ENCODE data around the gene IQSEC3. TPM values are rescaled to one million over a fixed set of nuclear protein-coding genes. Genes with fewer than 3 reads are reported as not detected.

Gene IQSEC3
- total RNA-seq, 1 experiment from 2014 or later, result not detected

GRCh38 chr12:166425-167075 is 100.0 kb downstream of the IQSEC3 start:
- in situ Hi-C loops (cut with HindIII; ENCODE audit: low pct_unique_long_range_greater_than_20kb, low sequenced_read_pairs), result no loop called here

DNA sequence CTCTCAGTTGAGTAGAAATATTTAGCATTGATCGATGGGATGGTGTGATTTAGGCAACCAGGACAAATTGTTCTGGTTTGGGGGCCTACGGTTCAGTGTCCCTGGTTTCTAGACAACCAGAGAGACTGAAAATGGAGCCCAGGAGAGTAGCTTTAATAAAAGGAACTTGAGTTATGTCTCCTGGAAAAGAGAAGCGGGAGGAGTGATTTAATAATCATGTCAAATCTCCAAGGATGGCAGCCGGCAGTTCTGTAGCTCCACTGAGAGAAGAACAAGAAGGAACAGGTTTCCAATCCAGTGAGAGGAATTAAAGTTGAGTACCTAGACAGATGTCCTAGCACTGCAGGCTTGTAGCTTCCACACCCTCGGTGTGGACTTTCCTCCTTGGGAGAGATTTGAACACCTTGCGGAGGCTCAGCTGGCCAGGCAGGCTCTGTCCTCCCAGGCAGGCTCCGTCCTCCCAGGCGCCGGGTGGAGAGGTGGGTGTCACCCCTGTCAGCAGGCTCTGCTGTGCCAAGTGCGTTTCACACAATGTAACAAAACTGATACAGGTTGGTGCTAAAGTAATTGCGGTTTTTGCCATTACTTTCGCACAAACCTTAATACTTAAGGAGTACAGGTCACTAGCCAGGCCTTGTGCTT is 101.5 kb downstream of the IQSEC3 start:
- in situ Hi-C loops (cut with HindIII; ENCODE audit: low pct_unique_long_range_greater_than_20kb, low sequenced_read_pairs), result no loop called here
- DNase-seq (ENCODE audit: low read depth), result no peak

More at GRCh38 chr12:166425-167075, 100.0 kb downstream of the IQSEC3 start:
- DNase-seq (ENCODE audit: low read depth), result no peak

- in situ Hi-C loops (cut with HindIII; ENCODE audit: low pct_unique_long_range_greater_than_20kb, low sequenced_read_pairs), result no loop called here
- no peak for DNase-seq (ENCODE audit: low read depth)
Observed at GRCh38 chr12:168763-169525, 102.4 kb downstream of the IQSEC3 start.

GRCh38 chr12:169528-170370 is 103.2 kb downstream of the IQSEC3 start:
- no peak for DNase-seq (ENCODE audit: low read depth)
- in situ Hi-C loops (cut with HindIII; ENCODE audit: low pct_unique_long_range_greater_than_20kb, low sequenced_read_pairs), result no loop called here

DNA sequence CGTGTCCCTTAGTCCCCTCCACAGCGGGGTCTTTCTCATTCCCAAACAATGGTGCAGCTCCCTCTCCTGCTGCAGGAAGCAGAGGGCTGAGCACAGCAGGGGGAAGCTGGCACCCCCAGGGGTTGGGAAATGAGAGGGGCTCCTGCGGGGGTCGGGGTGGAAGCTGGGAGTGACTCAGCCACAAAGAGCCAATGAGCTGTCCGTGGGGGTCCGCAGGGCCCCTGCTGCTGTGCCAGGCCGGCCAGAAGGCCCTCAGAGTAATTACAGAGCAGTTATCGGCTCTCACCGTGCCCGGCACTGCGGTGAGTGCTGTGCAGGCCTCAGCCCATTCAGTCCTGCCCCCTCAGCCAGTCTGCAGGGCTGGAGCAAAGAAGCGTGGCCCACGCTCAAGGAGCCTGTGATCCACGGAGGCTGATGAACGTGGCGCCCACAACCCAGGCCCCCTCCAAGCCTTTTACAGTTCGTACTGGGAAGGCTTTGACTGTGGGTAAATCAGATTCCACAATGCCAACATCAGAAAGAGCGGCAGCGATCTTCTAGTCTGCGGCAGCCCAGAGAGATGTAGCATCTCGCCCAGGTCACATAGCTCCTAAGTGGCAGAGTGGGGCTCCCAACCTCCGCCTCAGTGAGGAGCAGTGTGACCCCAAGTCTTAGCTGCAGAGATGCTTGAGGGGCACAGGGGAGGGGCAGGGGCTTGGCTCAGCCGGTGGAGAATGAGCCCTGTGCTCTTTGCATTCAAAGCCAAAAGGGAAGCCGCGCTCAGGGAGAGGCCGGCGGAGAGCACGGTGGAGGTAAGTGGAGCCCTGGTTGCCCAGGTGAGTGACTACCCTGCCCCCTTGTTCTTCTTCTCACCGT is 104.0 kb downstream of the IQSEC3 start:
- in situ Hi-C loops (cut with HindIII; ENCODE audit: low pct_unique_long_range_greater_than_20kb, low sequenced_read_pairs), result no loop called here
- no peak for DNase-seq (ENCODE audit: low read depth)

DNA sequence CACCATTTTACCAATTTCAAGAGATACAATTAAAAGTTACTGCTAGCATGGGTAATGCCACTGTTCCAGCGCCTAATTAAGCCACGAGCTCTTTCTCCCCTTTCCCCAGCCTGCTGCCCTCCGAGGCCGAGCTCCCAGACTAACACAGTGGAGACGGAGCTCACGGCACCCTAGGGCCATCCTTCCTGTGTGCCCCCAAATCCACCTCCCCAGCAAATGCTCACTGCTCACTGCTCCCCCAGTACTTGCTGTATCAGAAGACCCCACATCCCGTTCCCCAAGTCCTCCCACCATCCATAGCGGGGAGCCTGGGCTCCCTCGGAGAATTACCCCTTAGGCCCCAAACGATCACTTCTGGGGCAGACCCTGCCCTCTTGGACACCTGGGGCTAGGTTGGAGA is 104.7 kb downstream of the IQSEC3 start:
- in situ Hi-C loops (cut with HindIII; ENCODE audit: low pct_unique_long_range_greater_than_20kb, low sequenced_read_pairs), result no loop called here
- no peak for DNase-seq (ENCODE audit: low read depth)

GRCh38 chr12:171743-172676 is 105.4 kb downstream of the IQSEC3 start:
- in situ Hi-C loops (cut with HindIII; ENCODE audit: low pct_unique_long_range_greater_than_20kb, low sequenced_read_pairs), result no loop called here
- no peak for DNase-seq (ENCODE audit: low read depth)

DNA sequence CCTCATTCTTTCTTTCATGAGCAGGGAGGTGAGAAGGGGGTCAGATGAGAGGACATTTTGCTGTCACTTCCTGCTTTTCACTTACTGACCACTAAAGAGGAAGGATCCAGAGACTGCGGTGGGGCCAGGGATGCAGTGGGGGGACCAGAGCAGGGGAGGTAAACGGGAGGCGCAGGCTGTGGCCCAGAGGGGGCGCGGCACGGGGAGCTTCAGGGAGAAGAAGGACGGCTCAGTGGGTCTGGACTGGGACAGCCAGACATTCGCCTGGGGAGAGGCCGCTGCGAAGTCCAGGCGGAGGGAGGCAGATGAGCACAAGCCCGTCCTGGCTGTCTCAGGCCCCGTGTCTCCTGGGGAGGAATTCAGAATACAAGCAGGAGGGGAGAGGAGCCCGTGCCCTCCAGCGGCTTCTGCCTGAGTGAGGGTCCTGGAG is 106.2 kb downstream of the IQSEC3 start:
- in situ Hi-C loops (cut with HindIII; ENCODE audit: low pct_unique_long_range_greater_than_20kb, low sequenced_read_pairs), result no loop called here
- DNase-seq (ENCODE audit: low read depth), result no peak

DNA sequence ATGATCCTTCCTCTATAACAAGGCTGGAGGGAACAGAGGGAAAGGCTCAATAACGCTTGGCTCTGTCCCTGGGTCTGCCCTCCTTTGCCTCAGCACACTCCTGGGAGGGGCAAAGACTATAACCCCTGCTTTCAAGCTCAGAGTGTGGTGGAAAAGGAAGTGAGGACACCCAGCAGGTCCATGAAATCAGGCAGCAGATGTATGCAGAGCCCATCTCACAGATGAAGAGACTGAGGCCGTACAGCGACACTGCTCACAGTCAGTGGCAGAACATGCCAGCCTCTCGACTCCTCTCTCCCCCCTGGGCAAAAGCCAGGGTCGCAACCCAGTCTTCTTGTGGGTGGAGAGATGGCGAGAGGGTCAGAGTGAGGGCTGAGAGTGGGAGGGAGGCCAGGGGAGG is 107.6 kb downstream of the IQSEC3 start:
- DNase-seq (ENCODE audit: low read depth), result no peak
- in situ Hi-C loops (cut with HindIII; ENCODE audit: low pct_unique_long_range_greater_than_20kb, low sequenced_read_pairs), result no loop called here

- in situ Hi-C loops (cut with HindIII; ENCODE audit: low pct_unique_long_range_greater_than_20kb, low sequenced_read_pairs), result no loop called here
- no peak for DNase-seq (ENCODE audit: low read depth)
Observed at GRCh38 chr12:174596-174995, 108.0 kb downstream of the IQSEC3 start.

GRCh38 chr12:175250-175649 is 108.7 kb downstream of the IQSEC3 start:
- DNase-seq (ENCODE audit: low read depth), result no peak
- in situ Hi-C loops (cut with HindIII; ENCODE audit: low pct_unique_long_range_greater_than_20kb, low sequenced_read_pairs), result no loop called here

- DNase-seq (ENCODE audit: low read depth), result no peak
- in situ Hi-C loops (cut with HindIII; ENCODE audit: low pct_unique_long_range_greater_than_20kb, low sequenced_read_pairs), result no loop called here
Observed at GRCh38 chr12:175759-176158, 109.2 kb downstream of the IQSEC3 start.

- in situ Hi-C loops (cut with HindIII; ENCODE audit: low pct_unique_long_range_greater_than_20kb, low sequenced_read_pairs), result no loop called here
- peak; percentile 46 for DNase-seq (ENCODE audit: low read depth)
Observed at GRCh38 chr12:176321-177181, 110.0 kb downstream of the IQSEC3 start.

DNA sequence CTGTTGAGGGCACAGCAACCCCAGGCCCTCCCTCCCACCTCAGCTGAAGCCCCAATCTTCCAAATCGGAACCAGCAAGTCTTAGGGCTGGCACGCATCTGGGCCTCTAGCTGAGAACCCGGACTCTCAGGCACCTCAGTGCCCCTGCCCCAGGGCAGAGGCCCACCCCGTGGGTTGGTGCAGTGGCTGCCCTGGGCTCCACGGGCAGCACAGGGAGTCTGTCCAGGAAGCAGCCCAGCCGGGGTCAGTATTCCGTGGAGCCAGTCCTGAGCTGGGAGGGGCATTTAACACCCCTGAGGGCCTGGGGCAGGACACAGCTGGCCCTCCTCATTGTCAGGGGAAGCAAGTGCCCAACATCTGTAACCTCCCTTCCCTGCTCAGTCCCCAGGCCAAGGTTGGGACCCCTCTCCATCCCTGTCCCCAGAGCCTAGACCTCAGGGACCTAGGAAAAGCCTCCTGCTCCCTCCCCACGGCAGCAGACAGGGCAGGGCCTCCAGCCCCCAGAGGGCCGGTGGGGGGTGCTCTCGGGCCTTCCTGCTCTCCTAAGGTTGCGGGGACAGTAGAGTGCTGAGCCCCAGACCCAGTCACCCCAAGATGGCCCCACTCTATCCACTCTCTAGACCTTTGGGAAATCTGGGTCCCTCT is 110.9 kb downstream of the IQSEC3 start:
- no peak for DNase-seq (ENCODE audit: low read depth)
- in situ Hi-C loops (cut with HindIII; ENCODE audit: low pct_unique_long_range_greater_than_20kb, low sequenced_read_pairs), result no loop called here

GRCh38 chr12:177980-178828 is 111.6 kb downstream of the IQSEC3 start:
- in situ Hi-C loops (cut with HindIII; ENCODE audit: low pct_unique_long_range_greater_than_20kb, low sequenced_read_pairs), result no loop called here
- DNase-seq (ENCODE audit: low read depth), result no peak

Measured in Caki2 (cell line).